ENCODE data around the gene PTH2R.
"Not testable (repeated sequence)": the region's sequence is repeated elsewhere in the genome, so short reads cannot be mapped to it uniquely, and the experiment has no call there.

The PTH2R gene, protein sequence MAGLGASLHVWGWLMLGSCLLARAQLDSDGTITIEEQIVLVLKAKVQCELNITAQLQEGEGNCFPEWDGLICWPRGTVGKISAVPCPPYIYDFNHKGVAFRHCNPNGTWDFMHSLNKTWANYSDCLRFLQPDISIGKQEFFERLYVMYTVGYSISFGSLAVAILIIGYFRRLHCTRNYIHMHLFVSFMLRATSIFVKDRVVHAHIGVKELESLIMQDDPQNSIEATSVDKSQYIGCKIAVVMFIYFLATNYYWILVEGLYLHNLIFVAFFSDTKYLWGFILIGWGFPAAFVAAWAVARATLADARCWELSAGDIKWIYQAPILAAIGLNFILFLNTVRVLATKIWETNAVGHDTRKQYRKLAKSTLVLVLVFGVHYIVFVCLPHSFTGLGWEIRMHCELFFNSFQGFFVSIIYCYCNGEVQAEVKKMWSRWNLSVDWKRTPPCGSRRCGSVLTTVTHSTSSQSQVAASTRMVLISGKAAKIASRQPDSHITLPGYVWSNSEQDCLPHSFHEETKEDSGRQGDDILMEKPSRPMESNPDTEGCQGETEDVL

DNA sequence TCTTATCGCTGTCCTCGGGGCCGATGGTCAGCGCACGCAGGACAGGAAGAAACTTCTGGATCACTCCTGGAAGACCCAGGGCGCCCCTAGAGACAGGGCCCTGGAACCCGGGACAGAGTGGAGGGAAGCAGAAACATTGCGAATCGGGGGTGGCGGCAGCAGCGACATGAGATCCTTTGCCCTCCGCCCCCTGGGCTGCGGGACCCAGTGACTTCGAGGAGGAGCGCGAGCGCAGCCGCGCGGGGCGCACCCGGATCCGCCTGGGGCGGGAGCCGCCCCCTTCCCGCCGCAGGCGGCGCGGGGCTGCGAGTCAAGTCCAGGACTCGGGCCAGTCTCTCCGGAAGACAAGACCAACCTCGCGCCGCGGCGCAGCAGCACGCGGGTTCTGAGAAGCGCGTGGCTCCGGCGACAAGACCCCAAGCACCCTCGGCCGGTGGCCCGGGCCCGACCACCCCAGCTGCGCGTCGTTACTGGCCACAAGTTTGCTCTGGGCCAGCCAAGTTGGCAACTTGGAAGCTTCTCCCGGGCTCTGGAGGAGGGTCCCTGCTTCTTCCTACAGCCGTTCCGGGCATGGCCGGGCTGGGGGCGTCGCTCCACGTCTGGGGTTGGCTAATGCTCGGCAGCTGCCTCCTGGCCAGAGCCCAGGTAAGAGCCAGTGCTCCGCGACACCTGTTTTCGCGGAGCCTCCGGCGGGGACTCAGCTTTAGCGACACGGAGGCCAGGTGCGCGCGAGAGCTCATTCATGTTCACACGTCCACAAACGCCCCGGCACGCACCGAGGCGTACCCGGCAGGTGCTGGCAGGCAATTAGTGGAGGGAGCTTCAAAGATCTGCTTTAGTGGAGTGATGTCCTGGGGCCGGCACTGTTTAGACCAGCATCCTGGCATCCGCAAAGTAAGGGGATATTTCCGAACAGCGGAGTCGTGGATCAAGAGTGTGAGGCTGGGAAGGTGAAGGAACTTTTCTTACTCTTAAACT is at the start of gene PTH2R:
TSS of gene PTH2R (plus strand) at position 319 of the 978 bp plus-strand sequence. CDS start at position 571, 252 bp downstream.
- no peak for DNase-seq (ENCODE audit: low read depth, low spot score)

DNA sequence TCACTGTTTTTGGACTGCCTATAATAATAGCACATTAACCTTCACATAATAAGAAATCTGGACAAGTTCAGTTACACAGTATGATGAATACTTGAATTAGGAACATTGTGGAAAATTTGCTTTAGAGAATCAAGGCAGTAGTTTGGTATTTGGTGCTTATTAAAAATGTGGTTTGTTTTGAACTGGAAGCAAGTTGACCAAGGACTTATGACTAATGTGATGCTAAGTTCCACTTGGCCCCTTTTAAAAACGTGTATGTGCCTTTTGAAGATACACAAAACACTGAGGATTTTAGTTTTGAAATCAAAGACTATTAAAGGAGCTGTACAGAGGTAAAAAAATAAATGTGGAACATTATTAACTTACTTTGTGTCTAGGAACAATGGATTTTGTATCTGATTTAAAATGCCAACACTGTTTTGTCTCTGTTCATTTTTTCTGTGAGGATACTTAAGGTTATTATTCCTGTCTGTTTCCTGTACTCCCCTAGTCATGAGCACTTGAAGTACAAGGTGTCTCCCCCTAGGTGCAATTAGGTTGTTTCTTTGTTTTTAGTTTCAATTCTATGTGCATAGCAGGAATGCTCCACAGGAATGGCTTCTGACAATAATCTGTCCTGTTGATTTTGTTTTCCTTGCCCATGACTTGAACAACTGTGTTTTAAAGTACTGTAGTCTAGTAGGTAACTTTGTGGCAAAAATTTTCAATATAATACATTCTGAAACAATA is 49.6 kb upstream of the PTH2R start:
- DNase-seq (ENCODE audit: low read depth, low spot score): no peak

DNA sequence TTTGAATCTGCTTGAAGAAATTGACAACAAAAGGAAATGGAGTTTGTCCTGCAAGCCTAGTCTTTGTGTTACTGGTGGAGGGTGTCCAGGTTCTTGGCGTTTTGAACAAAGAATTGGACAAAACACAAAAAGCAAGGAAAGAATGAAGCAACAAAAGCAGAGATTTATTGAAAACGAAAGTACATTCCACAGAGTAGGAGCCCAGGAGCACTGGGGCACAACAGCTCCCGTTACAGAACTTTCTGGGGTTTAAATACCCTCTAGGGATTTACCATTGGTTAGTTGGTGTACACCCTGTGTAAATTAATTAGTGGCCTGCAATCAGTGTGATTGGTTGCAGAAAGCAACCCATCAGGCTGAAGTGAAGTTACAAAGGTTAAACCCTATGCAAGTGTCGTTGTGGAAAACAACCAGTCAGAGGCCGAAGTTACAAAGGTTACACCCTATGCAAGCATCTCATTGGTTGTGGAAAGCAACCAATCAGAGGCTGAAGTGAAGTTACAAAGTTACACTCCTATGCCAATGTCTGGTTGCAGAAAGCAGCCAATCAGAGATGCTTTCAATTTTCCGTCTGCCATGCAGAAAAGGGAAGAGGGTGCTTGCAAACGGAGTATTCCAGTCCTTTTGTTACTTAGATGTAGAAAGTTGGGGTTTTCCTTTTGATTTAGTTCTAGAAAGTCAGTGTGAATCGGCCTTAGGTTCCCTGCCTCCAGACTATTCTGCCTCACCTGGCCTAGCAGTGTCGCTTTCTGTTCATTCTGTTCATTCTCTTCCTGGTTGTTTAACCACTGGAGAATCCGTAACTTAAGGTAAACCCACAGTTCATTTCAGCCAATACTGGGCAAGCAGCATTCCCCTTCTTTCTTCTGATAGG is 47.6 kb upstream of the PTH2R start:
- DNase-seq (ENCODE audit: low read depth, low spot score): no peak

DNA sequence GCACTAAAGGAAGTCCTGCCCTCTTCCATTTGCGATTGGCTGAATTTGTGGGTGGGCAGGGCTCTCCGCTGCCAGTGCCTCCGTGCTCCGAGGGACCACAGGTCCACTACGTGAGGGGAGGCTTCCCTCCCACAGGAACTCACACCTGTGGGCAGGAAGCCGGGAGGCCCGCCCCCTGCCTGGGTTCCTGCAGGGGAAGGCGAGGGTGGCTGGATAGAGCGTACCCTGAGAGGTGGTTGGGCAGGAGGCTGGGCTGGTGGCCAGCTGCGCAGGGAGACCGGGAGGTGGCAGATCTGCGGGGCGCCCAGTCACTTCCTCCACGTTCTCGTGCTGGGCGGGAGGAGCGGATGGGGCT is 47.0 kb upstream of the PTH2R start:
- DNase-seq (ENCODE audit: low read depth, low spot score): no peak

DNA sequence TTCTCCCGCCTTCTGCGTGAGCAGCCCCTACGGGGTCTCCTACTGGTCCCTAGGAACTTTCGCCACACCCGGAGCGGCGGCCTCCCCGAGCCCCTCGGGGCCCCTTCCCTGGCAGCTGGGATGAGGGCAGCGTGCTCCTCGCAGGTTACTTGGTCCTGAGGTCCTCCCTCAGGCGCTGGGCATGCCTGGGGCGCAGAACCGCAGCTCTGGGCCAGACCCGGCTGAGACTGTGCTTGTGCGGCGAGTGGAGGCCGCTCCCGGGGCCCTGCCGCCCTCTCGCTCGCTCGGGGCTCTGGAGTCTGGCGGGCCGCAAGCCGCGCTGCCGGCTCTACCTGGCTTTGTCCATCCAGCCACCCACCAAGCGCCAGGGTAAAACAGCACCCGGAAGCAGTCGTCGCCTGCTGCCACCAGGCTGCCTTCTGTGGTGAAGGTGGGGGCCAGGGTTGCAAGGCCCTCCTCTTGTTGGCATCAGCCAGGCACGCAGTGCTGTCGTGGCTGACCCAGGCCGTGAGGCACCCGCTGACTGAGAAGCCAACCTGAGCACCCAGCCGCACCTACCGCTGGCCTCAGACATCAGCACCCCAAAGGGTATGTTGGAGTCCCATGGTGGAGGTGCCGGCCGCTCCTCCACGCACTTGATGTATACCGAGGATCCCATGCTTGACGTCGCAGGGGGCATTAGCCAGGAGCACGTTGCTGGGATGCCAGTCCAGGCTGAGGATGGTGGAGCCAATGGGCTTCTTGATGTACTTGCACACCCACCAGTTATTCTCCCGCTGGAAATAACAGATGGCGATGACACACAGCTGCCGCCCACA is 46.1 kb upstream of the PTH2R start:
- no peak for DNase-seq (ENCODE audit: low read depth, low spot score)

DNA sequence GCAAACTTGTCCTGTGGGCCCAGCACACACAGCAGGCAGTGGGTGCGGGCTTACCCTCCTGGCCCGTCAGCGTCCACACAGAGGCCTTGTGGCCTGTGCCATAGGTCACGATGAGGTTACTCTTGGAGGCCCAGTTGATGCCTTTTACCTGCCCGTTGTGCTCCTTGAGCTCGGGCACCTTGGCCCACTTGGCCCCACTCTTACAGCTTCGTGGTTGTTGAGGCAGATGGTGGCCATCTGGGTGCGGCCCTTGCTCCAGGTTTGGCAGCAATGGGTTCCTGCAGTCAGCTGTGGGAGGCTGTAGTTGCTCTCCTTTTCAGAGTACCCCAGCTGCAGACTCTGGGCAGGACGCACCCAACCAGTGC is 45.5 kb upstream of the PTH2R start:
- no peak for DNase-seq (ENCODE audit: low read depth, low spot score)

DNA sequence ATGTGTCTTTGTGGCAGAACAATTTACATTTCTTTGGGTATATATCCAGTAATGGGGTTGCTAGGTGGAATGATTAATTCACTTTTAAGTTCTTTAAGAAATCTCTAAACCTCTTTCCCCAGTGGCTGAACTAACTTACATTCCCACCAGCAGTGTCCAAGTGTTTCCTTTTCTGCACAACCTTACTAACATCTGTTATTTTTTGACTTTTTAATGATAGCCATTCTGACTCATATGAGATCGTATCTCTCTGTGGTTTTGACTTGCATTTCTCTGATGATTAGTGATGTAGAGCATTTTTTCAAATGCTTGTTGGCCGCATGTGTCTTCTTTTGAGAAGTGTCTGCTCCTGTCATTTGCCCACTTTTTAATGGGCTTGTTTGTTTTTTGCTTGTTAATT is 43.1 kb upstream of the PTH2R start:
- no peak for DNase-seq (ENCODE audit: low read depth, low spot score)

DNA sequence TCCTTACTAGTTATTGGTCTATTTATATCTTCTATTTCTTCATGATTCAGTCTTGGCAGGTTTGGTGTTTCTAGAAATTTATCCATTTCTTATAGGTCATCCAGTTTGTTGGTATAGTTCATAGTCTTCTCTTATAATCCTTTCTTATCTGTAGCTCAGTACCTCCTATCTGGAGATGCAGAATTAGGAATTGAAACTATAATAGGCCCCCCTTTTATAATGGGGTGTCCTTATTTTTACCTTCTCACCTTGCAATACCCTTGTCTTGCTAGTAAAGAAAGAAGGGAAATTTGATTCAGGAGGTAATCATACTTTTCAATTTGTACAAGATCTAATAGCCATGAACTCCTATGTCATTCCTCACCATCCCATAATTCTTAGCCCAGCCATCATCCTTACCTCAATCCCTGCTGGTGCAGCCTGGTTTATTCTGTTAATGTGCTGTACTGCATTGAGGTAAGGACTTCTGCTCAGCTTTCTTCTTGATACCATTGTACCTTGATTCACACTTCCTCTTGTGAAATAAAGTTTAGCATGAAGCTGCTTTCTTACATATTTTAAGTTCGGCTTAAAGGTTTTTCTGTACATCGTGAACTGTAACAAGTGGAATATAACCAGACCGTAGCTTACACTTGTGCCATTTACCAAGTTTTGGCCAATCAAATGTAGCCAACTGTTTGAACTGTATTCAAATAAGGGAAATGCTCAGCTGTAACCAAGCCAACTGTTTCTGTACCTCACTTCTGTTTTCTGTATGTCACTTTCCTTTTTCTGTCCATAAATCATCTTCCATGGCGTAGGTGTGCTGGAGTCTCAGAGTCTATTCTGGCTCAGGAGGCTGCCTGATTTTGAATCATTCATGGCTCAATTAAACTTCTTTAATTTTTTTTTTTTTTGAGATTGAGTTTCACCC is 40.1 kb upstream of the PTH2R start:
- DNase-seq (ENCODE audit: low read depth, low spot score): no peak

DNA sequence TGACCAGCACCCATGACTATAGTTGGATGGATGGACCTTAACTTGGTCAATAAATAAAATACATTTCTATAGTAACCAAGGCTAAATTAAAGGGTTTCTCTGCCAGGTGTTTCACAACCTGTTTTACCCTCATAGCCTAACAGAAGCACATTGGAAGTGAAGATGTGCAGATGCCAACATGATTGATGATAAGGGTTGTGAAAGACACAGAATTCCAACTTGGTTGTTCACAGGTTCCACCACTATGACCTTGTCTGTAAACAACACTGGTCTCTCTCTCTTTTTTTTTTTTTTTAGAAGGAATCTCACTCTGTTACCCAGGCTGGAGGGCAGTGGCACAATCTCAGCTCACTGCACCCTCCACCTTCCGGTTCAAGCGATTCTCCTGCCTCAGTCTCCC is 37.5 kb upstream of the PTH2R start:
- DNase-seq (ENCODE audit: low read depth, low spot score): no peak

DNA sequence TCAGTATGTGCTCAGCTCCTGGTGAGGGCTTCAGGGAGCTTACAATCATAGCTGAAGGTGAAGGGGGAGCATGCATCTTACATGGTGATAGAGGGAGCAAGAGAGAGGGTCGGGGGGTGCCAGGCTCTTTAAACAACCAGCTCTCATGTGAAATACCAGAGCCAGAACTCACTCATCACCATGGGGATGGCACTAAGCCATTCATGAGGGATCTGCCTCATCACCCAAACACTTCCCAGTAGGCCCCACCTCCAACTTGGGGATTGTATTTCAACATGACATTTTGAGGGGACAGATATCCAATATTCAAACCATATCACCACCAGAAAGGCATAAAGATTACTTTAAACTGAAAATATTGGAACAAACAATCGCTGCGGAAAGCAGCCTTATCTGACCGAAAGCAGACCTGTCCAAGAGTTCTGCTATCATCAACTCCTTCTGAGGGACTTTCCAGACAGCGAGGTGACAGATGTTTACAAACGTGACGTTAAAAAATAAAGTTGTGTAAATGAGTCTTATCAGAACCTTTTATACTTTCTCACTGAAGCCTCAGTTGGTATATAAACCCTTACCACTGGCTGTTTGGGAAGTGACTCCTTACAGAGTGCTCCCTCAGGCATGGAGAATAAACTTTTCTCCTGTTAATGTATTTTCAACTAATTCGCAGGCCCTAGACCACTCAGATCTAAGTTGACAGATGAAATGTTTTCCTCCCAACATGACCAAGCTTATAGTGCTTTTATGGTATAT is 35.5 kb upstream of the PTH2R start:
- no peak for DNase-seq (ENCODE audit: low read depth, low spot score)

DNA sequence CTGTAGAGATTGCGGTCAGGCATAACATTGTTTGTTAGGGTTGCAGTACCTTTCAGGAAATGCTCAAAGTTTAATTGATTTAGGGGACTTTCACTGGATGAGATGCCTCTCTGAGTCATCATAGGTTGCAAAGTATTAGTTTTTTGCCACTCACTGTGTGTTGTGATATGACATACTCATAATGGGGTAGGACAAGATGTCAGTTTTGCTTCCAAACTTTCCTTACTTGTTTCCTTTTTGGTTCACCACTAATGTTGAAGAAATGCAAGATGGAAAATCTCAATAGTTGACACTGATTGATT is 35.0 kb upstream of the PTH2R start:
- no peak for DNase-seq (ENCODE audit: low read depth, low spot score)

DNA sequence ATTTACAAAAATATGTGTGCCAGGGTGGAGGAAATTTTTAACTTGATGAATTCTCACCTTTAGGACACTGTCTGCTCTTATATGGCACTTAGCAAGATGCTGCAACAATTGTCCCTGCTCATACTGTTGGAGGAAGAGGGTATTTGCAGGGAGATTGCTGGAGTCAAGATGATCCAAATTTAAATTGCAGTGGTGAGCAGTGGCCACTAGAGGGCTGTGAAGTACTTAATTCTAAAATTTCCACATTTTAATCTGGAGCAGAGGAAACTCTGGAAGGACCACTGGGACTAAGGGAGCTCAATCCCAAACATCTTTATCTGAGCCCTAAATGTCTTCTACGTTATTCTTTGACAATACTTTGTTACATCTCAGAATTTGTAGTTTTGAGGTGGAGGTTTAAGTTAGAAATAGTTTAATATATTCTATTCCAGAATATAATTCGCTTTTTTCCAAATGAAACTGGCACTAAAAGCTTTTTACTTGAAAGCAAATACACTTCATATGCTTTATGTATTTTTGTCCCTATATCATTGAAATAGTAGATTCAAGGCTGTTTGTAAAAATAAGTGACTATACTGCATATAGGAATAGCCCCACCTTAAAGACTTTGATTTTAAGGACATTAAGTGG is 33.0 kb upstream of the PTH2R start:
- no peak for DNase-seq (ENCODE audit: low read depth, low spot score)

DNA sequence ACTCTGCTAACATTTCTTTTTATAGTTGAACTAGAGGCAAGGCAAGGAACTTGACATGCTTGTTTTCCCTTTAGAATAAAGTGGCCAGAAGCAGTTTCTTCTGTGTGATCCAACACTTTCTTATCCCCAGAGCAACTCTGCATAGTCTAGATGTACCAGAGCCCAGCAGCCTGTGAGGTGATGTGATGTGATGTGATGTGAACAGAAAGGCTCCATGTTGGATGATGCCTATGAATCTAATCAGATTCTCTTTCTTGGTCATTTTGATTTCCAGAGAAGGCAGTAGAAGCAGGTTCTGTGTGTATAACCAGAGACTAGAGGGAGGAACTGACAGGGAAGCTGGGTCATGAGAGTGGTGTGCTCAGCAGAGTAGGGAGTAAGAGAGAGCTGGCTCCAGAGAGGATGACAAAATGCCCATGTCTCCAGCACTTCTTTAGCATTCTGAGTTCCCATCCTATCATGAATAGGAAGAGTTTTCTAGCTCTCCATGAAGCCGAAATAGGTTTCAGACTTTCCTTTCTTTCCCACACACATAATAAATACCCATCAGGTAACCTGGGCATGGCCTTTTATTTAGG is 31.0 kb upstream of the PTH2R start:
- no peak for DNase-seq (ENCODE audit: low read depth, low spot score)

DNA sequence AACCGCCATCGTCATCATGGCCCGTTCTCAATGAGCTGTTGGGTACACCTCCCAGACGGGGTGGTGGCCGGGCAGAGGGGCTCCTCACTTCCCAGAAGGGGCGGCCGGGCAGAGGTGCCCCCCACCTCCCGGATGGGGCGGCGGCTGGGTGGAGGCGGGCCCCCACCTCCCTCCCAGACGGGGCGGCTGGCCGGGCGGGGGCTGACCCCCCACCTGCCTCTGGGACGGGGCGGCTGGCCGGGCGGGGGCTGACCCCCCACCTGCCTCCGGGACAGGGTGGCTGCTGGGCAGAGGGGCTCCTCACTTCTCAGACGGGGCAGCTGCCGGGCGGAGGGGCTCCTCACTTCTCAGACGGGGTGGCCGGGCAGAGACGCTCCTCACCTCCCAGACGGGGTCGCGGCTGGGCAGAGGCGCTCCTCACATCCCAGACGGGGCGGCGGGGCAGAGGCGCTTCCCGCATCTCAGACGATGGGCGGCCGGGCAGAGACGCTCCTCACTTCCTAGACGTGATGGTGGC is 29.2 kb upstream of the PTH2R start:
- not testable (repeated sequence) for DNase-seq (ENCODE audit: low read depth, low spot score)

DNA sequence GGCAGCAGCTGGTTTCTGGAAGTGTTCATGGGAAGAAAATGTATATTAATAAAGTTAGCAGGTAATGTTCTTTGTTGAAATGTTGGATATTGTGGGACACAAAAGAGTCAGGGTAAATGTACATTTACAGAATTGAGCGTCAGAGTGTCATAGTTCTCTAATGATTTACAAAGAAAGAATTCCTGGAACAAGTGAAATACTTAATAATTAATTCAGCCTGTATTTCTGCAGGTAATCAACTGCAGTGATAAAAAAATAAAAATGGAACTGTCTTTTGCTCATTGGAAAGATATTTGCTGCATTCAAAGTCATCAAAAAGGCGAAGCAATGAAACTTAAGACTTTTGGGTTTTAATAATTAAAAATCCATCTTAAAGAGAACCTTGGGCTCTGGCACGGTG is 27.4 kb upstream of the PTH2R start:
- DNase-seq (ENCODE audit: low read depth, low spot score): no peak

DNA sequence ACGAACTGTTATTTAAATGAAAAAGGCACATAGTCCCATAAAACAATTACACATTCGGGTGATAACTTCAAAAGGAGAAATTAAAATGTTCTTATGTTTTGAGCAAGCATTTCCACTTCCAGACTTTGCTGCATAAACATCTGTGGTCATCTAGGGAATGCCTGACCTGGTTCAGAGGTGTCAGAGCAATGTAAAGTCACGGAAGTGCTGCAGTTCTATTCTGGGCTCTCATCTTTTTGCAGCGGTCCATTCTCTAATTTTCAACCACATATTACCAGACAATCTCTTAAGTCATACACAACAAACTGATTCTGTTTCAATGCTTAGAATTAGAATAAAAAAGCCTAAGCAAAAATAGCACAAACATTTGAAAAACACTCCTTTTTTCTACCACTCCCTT is 22.0 kb upstream of the PTH2R start:
- DNase-seq (ENCODE audit: low read depth, low spot score): no peak

DNA sequence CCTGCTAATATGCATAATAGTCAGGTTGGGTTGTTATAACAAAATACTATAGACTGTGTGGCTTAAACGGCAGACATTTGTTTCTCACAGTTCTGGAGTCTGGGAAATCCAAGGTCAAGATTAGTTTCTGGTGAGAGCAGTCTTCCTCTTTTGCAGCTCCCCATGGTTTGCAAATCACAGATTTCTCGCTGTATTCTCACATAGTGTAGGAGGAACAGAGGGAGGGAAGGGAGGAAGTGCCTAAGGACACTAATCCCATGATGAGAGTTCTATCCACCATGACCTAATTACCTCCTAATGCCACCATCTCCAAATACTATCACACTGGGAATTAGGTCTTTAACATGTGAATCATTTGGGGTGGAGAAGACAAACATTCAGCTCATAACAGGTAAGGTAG is 20.1 kb upstream of the PTH2R start:
- DNase-seq (ENCODE audit: low read depth, low spot score): no peak

All from activated CD4-positive, CD25-positive, alpha-beta regulatory T cell treated with anti-CD3 and anti-CD28 coated beads, Interleukin-2, amount 50 U/mL, for 16 hours (primary cell).